Colonic mucosa (tissue), 4 donors: ENCODE results near the gene TAF6. TPM values are rescaled to one million over a fixed set of nuclear protein-coding genes. Genes with fewer than 3 reads are reported as not detected.
"Not testable (repeated sequence)": the region's sequence is repeated elsewhere in the genome, so short reads cannot be mapped to it uniquely, and the experiment has no call there.

Experiments
- DNase-seq: peaks from one replicate; pipeline ENCODE4 v3.0.0-alpha.2; 2020
- H3K27ac ChIP-seq: fragments of 200-600 bp; one replicate; pipeline ENCODE4 v1.8.0; 2021
- H3K27me3 ChIP-seq: fragments of 200-600 bp; one replicate; pipeline ENCODE4 v1.8.0; 2021
- H3K36me3 ChIP-seq: fragments of 200-600 bp; one replicate; pipeline ENCODE4 v1.8.0; 2021
- H3K4me1 ChIP-seq: fragments of 200-600 bp; one replicate; pipeline ENCODE4 v1.8.0; 2021; ENCODE audit warnings: mild to moderate bottlenecking
- H3K4me3 ChIP-seq: fragments of 200-600 bp; one replicate; pipeline ENCODE4 v1.8.0; 2021
- H3K9ac ChIP-seq, 2 donors: one replicate each; pipeline ENCODE4 v1.7.0; 2013; ENCODE audit warnings: control low read depth in 2 of 2, low read depth in 2 of 2, low read length in 2 of 2
- H3K9me3 ChIP-seq: fragments of 200-600 bp; one replicate; pipeline ENCODE4 v1.8.0; 2021
- intact Hi-C: fragments of 100-400 bp; cut with DNase I; formaldehyde crosslinking; loops from one replicate; pipeline ENCODE4 v1.14.1; 2022
- total RNA-seq, 2 donors: library from RNA; stranded (reverse); fragmentation: NEBNext Ultra II Directional in 1 of 2; extraction: Animal tissue kit (Norgen Biotek cat#: 25700) in 1 of 2; gene quantifications; one replicate each; pipeline ENCODE4 v1.2.1, GENCODE V29; 2021
- TF ChIP-seq, protein P1 (sequence below): fragments of 200-600 bp; IDR thresholded peaks from one replicate; pipeline ENCODE4 v1.8.0; 2022; ENCODE audit warnings: antibody characterized with exemption, mild to moderate bottlenecking
- donor health status: healthy.
- donor health status: DM: no; HTN: no; CAD: no.
- donor health status: DM: no; HTN: no; CAD: no.

The TAF6 gene
- total RNA-seq, 2 donors from 2014 or later = 28.7 to 67.3 TPM

DNA sequence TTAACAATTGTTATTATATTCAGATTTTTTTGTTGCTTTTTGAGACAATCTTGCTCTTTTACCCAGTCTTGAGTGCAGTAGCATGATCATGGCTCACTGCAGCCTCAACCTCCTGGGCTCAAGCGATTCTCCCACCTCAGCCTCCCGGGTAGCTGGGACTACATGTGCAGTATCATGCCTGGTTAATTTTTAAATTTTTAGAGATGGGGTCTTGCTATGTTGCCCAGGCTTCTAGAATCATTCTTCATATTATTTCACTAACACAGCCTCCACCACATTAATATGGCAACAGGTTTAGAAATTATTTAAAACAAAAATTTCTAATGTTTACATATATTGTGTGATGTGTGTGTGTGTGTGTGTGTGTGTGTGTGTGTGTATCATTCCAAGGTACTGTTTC, 28.1 kb upstream of the TAF6 start:
- H3K9me3 ChIP-seq = no peaks in the 10 kb centered on the region
- intact Hi-C loops = no loop called here
- TF ChIP-seq, protein P1, sequence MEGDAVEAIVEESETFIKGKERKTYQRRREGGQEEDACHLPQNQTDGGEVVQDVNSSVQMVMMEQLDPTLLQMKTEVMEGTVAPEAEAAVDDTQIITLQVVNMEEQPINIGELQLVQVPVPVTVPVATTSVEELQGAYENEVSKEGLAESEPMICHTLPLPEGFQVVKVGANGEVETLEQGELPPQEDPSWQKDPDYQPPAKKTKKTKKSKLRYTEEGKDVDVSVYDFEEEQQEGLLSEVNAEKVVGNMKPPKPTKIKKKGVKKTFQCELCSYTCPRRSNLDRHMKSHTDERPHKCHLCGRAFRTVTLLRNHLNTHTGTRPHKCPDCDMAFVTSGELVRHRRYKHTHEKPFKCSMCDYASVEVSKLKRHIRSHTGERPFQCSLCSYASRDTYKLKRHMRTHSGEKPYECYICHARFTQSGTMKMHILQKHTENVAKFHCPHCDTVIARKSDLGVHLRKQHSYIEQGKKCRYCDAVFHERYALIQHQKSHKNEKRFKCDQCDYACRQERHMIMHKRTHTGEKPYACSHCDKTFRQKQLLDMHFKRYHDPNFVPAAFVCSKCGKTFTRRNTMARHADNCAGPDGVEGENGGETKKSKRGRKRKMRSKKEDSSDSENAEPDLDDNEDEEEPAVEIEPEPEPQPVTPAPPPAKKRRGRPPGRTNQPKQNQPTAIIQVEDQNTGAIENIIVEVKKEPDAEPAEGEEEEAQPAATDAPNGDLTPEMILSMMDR = no peak
- H3K27me3 ChIP-seq = no peaks in the 10 kb centered on the region
- no peaks in the 10 kb centered on the region for H3K36me3 ChIP-seq
- no peak overlapping the region for H3K9ac ChIP-seq
- no peak overlapping the region for H3K27ac ChIP-seq
- DNase-seq = no peak
- H3K4me1 ChIP-seq = no peaks in the 10 kb centered on the region
- no peak overlapping the region for H3K4me3 ChIP-seq

DNA sequence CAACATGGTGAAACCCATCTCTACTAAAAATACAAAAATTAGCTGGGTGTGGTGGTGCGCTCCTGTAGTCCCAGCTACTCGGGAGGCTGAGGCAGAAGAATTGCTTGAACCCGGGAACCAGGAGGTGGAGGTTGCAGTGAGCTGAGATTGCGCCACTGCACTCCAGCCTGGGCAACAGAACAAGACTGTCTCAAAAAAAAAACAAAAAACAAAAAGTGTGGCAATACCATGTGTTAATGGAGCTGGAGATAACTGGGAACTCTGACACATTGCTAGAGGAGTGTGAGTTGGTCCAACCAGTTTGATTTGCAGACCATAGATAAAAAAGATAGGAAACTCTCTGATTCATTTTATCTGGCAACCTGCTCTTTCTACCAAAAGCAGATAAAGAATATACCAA, 27.2 kb upstream of the TAF6 start:
- H3K4me1 ChIP-seq, H3K36me3 ChIP-seq, H3K27me3 ChIP-seq, H3K9me3 ChIP-seq, intact Hi-C loops, DNase-seq, H3K27ac ChIP-seq, H3K4me3 ChIP-seq, H3K9ac ChIP-seq: not testable (repeated sequence)

DNA sequence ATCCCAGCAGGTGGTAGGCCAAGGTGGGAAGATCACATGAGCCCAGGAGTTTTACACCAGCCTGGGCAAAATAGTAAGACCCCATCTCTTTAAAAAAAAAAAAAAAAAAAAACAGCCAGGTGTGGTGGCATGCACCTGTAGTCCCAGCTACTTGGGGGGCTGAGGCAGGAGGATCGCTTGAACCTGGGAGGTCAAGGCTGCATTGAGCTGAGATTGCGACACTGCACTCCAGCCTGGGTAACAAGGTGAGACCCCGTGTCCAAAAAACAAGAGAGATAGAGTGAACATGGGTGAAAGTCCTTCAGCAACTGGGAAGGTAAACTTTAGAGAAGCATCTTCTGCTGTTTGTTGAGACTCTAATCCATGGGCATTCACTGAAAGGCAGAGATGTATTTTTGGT, 23.3 kb upstream of the TAF6 start:
- TF ChIP-seq, protein P1 = no peak
- DNase-seq = no peak
- peaks cover 3% of the 10 kb centered on the region for H3K4me1 ChIP-seq
- H3K4me3 ChIP-seq = no peak overlapping the region
- intact Hi-C loops = loop anchor here (5.0 kb wide), 1 partner anchor 70 kb away; no protein-coding TSS in a partner anchor
- H3K36me3 ChIP-seq = no peaks in the 10 kb centered on the region
- H3K9ac ChIP-seq = no peak overlapping the region
- no peaks in the 10 kb centered on the region for H3K9me3 ChIP-seq
- no peak overlapping the region for H3K27ac ChIP-seq
- H3K27me3 ChIP-seq = no peaks in the 10 kb centered on the region

DNA sequence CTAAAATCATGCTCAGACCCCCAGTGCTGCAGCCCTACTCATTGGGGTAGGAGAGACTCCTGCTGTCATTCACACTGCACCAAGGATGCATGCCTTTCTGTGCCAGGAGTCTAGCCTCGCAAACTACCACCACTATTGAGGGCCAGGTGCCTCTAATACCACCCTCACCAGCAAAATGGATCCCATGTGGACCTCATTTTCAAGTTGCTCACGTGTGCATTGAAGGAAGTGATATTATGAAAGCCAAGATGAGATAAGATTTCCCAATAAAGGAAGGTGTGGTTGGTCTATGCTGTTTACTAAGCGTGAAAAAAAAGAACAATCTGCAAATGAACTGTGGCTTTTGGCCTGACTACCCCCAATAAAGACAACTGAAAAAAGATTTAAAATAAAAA, 22.4 kb upstream of the TAF6 start:
- Histone ChIP-seq H3K4me1 (peaks cover 3% of the 10 kb centered on the region), H3K36me3 (no peaks in the 10 kb centered on the region), H3K27me3 (no peaks in the 10 kb centered on the region), H3K27ac (peak overlapping the region; percentile 62), H3K9ac (peak overlapping the region in 1 of 2 donors; percentile 59), H3K4me3 (no peak overlapping the region), H3K9me3 (no peaks in the 10 kb centered on the region)
- intact Hi-C loops = loop anchor here (5.0 kb wide), 1 partner anchor 71 kb away; no protein-coding TSS in a partner anchor
- TF ChIP-seq, protein P1 = no peak
- peak; percentile 38 for DNase-seq

DNA sequence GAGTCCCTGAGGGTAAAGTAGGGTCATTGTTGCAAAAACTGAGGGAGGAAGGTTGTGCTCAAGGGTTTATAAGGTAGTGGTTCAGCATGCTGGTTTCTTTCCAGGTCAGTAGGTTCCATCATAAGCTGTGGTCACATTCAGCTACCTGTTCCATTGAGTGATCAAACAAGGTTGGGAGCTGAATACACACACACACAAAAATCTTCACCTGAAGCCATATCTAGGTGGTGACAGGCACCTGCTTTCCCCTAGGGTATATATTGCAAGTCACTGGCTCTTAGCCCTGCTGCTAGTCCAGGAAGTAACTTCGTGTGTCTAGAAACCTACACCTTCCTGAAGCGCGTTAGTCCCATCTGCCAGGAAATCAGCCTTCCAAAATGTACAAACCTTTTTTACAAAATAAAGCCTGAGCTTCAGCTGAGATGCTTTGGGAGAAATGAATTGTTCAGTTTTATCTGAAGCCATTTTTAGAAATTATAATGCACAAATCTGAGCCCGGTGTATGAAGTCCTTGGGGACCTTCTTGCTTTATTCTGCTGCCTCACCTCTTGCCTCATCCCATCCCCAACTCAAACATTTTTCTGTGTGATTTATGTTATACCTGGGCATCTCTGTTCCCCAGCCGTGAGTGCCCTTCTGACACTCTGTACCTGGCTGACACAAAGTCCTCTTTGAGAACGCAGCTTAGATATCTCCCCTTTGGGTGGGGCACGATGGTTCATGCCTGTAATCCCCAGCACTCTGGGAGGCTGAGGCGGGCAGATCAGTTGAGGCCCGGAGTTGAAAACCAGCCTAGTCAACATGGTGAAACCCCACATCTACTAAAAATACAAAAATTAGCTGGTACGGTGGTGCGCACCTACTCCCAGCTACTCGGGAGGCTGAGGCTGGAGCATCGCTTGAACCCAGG, 18.9 kb upstream of the TAF6 start:
- Histone ChIP-seq H3K27me3 (no peaks in the 10 kb centered on the region), H3K36me3 (no peaks in the 10 kb centered on the region), H3K27ac (no peak overlapping the region), H3K9me3 (no peaks in the 10 kb centered on the region), H3K9ac (peak overlapping the region; percentile 12 to 58), H3K4me1 (peaks cover 3% of the 10 kb centered on the region), H3K4me3 (no peak overlapping the region)
- TF ChIP-seq, protein P1 = no peak
- intact Hi-C loops = loop anchor here (10.0 kb wide), 1 partner anchor 207 kb away; no protein-coding TSS in a partner anchor
- DNase-seq = no peak

DNA sequence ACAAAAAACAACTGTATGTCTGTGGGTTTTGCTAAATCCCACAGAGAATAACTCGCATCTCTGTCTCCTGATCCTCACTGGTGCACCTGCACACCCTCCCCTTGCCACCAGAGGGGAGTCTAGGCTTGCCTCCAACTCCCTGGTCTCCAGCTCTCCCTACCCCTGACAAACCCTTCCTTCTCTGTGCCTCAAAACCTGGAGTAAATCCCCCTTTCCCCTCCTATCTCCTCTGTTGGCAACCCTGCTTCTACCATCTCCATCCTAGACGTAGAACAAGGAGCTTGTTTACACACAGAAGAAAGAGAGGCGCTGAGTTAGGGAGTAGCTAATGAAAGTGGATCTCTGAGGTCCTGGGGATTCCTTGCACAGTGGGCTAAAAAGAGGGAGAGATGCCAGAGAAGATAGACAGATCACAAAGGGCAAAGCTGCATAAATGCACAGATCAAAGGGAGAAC, 13.6 kb upstream of the TAF6 start:
- H3K4me1 ChIP-seq = peaks cover 8% of the 10 kb centered on the region
- no peak overlapping the region for H3K9ac ChIP-seq
- no peaks in the 10 kb centered on the region for H3K27me3 ChIP-seq
- H3K36me3 ChIP-seq = no peaks in the 10 kb centered on the region
- H3K9me3 ChIP-seq = no peaks in the 10 kb centered on the region
- intact Hi-C loops = loop anchor here (2.0 to 10.0 kb wide), 3 partner anchors 86 to 212 kb away; partner anchors contain the start of gene PVRIG
- no peak overlapping the region for H3K4me3 ChIP-seq
- TF ChIP-seq, protein P1 = peak; percentile 91
- no peak overlapping the region for H3K27ac ChIP-seq
- DNase-seq = peak; percentile 79
